Activated CD4-positive, alpha-beta T cell treated with anti-CD3 and anti-CD28 coated beads, Interleukin-2, Interleukin-4, amounts not matched to agents 100 ng/mL and 50 ng/mL, durations not matched to agents 16 hours and 8 hours (primary cell): ENCODE measurements around the gene SAV1.
"Not testable (repeated sequence)": the region's sequence is repeated elsewhere in the genome, so short reads cannot be mapped to it uniquely, and the experiment has no call there.

Experiments used
- DNase-seq: peaks from one replicate; pipeline ENCODE4 v3.0.0-alpha.2; 2020; ENCODE audit warnings: low spot score

The SAV1 gene

GRCh38 chr14:50667996-50668825 lies at the start of gene SAV1:
Gene SAV1, minus strand, starts transcription at chr14:50668306. Its CDS starts 339 bp downstream, at chr14:50667967.
- DNase-seq: peak; percentile 59

- no peak for DNase-seq
Measured at GRCh38 chr14:50717811-50718210, 49.7 kb upstream of the SAV1 start.

- DNase-seq: peak; percentile 36
Measured at GRCh38 chr14:50714450-50715073, 46.5 kb upstream of the SAV1 start.

GRCh38 chr14:50711043-50711442 lies 42.9 kb upstream of the SAV1 start:
- DNase-seq: no peak

- no peak for DNase-seq
Measured at GRCh38 chr14:50705026-50705593, 37.0 kb upstream of the SAV1 start.

- DNase-seq: no peak
Measured at GRCh38 chr14:50704454-50705010, 36.4 kb upstream of the SAV1 start.

- no peak for DNase-seq
Measured at GRCh38 chr14:50697659-50698290, 29.7 kb upstream of the SAV1 start.

- DNase-seq: not testable (repeated sequence)
Measured at GRCh38 chr14:50694260-50694659, 26.2 kb upstream of the SAV1 start.

- DNase-seq: no peak
Measured at GRCh38 chr14:50688875-50689274, 20.8 kb upstream of the SAV1 start.

- no peak for DNase-seq
Measured at GRCh38 chr14:50679674-50680073, 11.6 kb upstream of the SAV1 start.

GRCh38 chr14:50678163-50678562 lies 10.1 kb upstream of the SAV1 start:
- no peak for DNase-seq

GRCh38 chr14:50677527-50678063 lies 9.5 kb upstream of the SAV1 start:
- DNase-seq: no peak

- no peak for DNase-seq
Measured at GRCh38 chr14:50676814-50677516, 8.9 kb upstream of the SAV1 start.

GRCh38 chr14:50675597-50675996 lies 7.5 kb upstream of the SAV1 start:
- DNase-seq: no peak

GRCh38 chr14:50670866-50671256 lies 2.8 kb upstream of the SAV1 start:
- DNase-seq: no peak

- DNase-seq: no peak
Measured at GRCh38 chr14:50670196-50670865, 2.2 kb upstream of the SAV1 start.

- DNase-seq: no peak
Measured at GRCh38 chr14:50669441-50669986, 1.4 kb upstream of the SAV1 start.

GRCh38 chr14:50668826-50669143 lies 679 bp upstream of the SAV1 start:
- DNase-seq: no peak

GRCh38 chr14:50667684-50667995 lies 466 bp downstream of the SAV1 start:
- DNase-seq: peak; percentile 24

GRCh38 chr14:50666772-50667683 lies 1.1 kb downstream of the SAV1 start:
- DNase-seq: peak; percentile 14
